ENCODE data around the gene IL1RAP.
"Not testable (repeated sequence)": the region's sequence is repeated elsewhere in the genome, so short reads cannot be mapped to it uniquely, and the experiment has no call there.

Gene IL1RAP

GRCh38 chr3:190513409-190514370 lies at the start of gene IL1RAP:
IL1RAP (plus strand) TSS chr3:190514085; CDS start chr3:190564290, 50,205 bp downstream.
- DNase-seq, result peak; percentile 22

DNA sequence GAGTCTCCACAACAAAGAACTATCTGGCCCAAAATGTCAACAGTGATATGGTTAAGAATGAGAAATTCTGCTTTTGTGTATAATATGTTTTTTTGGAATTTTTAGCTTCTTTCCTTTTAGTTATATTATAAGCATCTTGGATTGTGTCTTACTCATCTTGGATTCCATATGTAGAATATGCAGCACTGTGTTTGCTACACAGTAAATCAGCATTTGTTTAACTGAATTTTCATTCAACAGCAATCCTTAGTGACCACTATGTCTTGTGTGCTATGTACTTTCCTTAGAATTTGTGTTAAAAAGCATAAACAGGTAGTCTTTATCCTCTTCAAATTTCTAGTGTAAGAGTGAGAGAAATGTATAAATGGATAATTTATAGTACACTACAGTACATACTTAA lies 46.0 kb upstream of the IL1RAP start:
- no peak for DNase-seq

DNA sequence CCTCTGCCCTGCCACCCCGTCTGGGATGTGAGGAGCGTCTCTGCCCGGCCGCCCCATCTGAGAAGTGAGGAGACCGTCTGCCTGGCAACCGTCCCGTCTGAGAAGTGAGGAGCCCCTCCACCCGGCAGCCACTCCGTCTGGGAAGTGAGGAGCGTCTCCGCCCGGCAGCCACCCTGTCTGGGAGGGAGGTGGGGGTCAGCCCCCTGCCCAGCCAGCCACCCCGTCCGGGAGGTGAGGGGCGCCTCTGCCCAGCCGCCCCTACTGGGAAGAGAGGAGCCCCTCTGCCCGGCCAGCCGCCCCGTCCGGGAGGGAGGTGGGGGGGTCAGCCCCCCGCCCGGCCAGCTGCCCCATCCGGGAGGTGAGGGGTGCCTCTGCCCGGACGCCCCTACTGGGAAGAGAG lies 40.6 kb upstream of the IL1RAP start:
- DNase-seq, result not testable (repeated sequence)

- no peak for DNase-seq
These were observed 32.1 kb upstream of the IL1RAP start for GRCh38 chr3:190481779-190482178.

DNA sequence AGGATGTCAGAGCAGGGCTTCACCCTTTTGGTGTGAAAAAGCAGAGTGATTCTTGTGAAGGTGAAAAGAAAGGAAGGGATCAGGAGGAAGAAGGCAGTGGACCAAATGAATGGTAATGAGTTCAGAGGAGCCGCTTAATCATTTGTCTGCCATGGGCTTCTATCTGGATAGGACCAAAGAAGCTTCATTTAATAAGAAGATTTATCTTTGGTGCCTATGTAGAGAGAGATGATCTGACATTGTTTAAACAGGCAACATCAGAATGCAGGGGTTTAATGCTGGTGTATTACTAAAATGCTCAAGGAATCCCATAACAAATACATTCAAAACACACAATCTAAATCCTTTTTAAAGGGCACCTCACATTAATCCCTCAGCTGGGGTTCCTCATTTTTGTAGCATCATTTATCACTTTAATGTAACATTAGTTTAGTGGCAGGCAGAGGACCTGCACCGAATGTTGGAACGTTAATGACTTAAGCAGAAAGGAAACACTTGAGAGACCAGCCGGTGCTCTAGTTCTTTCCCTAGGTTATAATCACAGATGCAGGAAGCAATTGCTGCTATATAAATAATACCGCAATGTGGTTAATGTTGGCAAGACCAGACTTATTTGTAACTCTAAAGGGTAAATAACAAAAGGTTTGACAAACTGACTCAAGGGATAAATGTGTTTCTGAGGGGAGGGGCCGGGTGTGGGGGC lies 27.9 kb upstream of the IL1RAP start:
- no peak for DNase-seq

DNA sequence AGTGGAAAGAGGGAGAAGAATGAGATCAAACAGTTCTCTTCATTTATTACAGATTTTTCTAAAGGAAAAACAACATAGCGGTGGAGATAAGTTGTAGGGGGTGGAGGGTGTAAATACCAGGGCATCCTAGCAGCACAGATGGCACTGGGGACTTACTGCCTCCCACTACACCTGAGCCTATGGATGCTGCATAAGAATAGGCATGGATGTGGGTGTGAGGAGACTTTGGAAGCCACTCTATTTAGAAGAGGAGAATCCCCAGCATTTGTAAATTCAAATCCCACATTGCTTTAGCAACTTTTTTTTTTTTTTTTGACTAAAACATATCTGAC lies 27.4 kb upstream of the IL1RAP start:
- no peak for DNase-seq

- DNase-seq, result no peak
These were observed 26.8 kb upstream of the IL1RAP start for GRCh38 chr3:190486908-190487607.

DNA sequence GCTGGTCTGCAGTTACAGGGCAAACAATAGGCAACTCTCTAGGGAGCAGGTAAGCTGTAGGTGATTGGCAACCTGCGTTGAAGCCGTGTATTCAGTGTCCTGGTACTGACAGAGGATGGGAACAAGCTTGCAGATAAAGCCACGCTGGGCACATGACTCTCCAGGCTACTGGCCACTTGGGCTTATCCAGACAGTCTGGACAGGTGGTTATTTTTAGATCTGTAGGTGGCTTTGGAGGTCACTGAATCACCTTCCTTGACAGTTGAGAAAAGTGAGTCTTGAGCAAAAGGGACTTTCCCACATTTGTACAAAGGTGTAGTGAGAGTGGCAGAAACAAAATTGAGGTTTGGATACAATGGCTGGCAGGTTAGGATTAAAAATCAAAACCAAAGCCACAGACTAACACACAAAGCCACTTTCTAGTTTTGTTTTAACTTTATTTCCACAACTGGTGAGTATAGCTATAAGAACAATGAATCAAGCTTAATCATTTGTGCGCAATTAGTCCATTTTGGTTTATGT lies 22.3 kb upstream of the IL1RAP start:
- DNase-seq, result no peak

DNA sequence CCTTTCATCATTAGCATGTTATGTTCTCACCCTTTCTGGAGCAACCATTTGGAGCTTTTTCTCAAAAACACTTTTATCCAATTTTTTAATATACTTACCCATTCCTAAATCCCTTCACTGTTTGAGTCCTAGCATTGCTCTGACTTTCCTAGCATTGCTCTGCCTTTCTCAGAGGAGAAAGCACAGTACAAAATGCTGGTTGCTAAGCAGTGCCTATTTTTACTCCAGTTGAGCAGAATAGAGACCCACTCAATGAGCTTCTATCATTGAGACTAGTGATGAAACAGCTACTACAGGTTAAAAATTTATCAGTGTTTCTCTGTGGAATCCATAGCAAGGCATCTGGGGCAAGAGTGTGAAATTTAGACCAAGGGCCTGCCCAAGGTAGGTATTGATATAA lies 21.8 kb upstream of the IL1RAP start:
- DNase-seq, result no peak

DNA sequence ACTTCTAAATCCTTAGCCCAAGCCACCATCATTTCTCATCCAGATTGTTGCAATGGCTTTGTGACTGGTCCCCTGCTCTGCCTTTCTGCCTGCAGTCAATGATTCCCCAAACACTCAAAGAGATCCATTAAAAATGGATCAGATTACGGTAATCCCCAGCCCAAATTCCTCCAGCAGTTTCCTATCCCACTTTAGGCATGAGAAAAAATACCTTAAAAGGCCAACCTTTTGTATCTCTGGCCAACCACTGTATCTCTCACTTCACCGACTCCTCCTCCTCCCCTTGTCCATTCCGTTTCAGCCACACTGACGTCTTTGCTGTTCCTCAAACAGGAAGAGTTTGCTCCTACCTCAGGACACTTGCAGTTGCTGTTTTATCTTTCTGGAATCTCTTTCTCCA lies 20.9 kb upstream of the IL1RAP start:
- DNase-seq, result no peak

DNA sequence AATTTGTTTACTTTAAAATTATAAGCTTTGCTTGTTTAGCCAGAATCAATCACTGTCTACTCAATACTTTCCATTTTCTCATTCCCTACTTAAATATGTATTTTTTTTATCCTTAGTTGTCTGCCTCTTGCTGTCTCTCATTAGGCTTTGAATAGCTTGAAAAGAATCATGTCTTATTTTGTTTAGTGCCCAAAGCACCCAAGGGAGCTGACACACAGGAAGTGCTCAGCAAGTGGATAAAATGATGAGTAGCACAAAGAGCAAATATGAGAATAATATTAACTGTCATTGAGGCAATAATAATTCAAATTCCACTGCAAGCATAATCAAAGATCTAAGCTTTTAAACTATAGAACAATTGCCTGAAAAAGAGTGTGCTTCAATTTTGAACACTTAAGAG lies 19.0 kb upstream of the IL1RAP start:
- DNase-seq, result no peak

- DNase-seq, result no peak
These were observed 18.5 kb upstream of the IL1RAP start for GRCh38 chr3:190495354-190495753.

- DNase-seq, result no peak
These were observed 18.1 kb upstream of the IL1RAP start for GRCh38 chr3:190495796-190496195.

DNA sequence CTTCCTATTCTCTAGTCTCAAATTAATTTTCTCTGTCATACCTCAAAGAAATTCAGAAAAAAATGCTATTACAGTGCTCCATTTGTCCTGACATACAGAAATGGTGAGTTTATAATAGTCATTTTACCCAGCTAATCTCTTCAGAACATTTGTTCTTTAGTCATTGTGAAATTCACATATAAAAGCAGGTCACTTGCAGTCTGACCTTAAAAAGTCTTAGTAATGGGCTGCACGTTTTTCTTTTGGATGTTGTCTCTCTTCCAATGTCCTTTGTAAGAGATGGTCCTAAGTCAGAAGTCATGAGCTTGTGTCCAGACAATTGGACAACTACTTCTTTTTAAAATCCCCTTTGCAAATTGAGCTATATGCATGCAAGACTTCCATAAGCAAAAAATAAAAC lies 17.0 kb upstream of the IL1RAP start:
- no peak for DNase-seq

- DNase-seq, result no peak
These were observed 16.1 kb upstream of the IL1RAP start for GRCh38 chr3:190497811-190498210.

- no peak for DNase-seq
These were observed 15.6 kb upstream of the IL1RAP start for GRCh38 chr3:190498293-190498692.

DNA sequence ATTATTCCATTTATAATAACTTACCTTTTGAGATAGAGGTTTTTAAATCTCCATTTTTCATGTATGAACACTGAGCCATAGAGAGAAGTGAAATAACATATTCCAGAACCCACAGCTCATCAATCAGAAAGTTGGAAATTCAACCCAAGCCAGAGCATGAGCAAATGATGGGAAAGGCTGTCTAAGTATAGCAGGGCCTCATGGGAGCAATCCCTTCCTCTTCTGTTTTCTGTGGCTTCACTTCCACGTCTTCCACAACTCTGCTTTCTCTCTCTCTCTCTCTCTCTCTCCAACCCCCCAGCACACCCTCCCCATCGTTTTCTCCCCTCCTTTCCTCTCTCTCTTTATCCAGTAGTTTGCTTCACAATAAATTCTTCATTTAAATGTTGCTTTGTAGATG lies 14.8 kb upstream of the IL1RAP start:
- DNase-seq, result no peak

DNA sequence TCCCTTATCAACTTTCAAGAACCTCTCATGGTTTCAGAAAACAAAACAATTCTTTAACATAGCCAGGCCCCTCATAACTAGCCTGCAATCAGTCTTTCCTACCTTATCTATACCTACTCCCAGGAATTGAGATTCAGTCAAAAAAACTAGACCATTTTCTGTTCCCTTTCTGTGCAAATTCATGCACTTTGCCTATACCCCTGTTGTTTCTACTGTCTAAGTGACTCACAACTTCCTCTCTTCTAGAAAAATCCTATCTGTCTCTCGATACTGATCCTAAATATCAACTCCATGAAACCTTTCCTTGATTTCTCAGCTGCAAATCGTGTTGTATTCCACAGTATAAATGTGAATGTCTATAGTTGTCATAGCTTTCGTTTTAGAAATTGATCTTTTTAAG lies 10.9 kb upstream of the IL1RAP start:
- DNase-seq, result no peak

- no peak for DNase-seq
These were observed 9.3 kb upstream of the IL1RAP start for GRCh38 chr3:190504354-190505125.

- no peak for DNase-seq
These were observed 8.4 kb upstream of the IL1RAP start for GRCh38 chr3:190505381-190506003.

GRCh38 chr3:190506271-190506670 lies 7.6 kb upstream of the IL1RAP start:
- DNase-seq, result no peak

GRCh38 chr3:190512666-190513065 lies 1.2 kb upstream of the IL1RAP start:
- DNase-seq, result no peak
